ENCODE measurements around the gene L1CAM. TPM values are rescaled to one million over a fixed set of nuclear protein-coding genes. Genes with fewer than 3 reads are reported as not detected.

Gene L1CAM
- total and polyA plus RNA-seq, 4 donors = 0.28 to 0.59 (median 0.39) TPM; not detected in 1

DNA sequence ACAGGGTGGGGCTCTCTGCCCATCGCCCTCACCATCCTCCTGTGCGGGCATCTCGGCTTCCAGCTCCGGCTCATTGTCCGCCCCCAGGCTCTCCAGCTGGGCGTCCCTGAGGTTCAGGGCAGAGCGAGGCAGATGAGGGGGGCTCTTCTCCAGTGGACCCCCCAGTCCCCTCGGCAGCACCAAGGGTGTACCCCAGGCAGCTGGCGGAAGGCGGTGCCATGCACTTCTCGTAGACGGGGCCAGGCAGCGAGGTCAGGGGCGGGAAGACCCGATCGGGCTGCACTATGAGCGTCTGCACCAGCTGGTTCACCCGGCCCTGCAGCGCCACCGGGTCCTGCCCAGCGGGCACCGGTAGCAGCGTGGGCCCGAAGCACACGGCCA is 24.0 kb upstream of the L1CAM start:
- H3K27me3 ChIP-seq (ENCODE audit: control insufficient read depth in 4 of 4, insufficient read depth in 4 of 4, low read length in 3 of 4) = no peaks in the 10 kb centered on the region
- no peak overlapping the region for H3K4me3 ChIP-seq (ENCODE audit: low read depth in 1 of 3, low read length in 3 of 3)
- no peak overlapping the region for H3K9ac ChIP-seq (ENCODE audit: low read depth in 1 of 2, low read length in 2 of 2)
- no peaks in the 10 kb centered on the region for H3K36me3 ChIP-seq (ENCODE audit: control insufficient read depth in 4 of 4, insufficient read depth in 3 of 4, low read depth in 1 of 4, low read length in 3 of 4)
- DNase-seq (ENCODE audit: low spot score) = no peak
- TF ChIP-seq ZBTB33 (IDR thresholded peaks at IDR 0.05) (no peak), CTCF (IDR thresholded peaks at IDR 0.05; ENCODE audit: low read depth, low read length, missing input control) (no peak), FOXA1 (IDR thresholded peaks at IDR 0.05) (no peak), SP1 (IDR thresholded peaks at IDR 0.05) (no peak), EGR1 (IDR thresholded peaks at IDR 0.05; ENCODE audit: low read depth in 2 of 2) (no peak), REST (IDR thresholded peaks at IDR 0.05) (no peak), JUND (IDR thresholded peaks at IDR 0.05) (no peak), RAD21 (IDR thresholded peaks at IDR 0.05) (no peak), RXRA (IDR thresholded peaks at IDR 0.05) (no peak), HNF4A (conservative IDR thresholded peaks at IDR 0.05) (no peak), ATF3 (IDR thresholded peaks at IDR 0.05) (no peak)
- TF ChIP-seq, protein P1, sequence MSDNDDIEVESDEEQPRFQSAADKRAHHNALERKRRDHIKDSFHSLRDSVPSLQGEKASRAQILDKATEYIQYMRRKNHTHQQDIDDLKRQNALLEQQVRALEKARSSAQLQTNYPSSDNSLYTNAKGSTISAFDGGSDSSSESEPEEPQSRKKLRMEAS (IDR thresholded peaks at IDR 0.05) = no peak
- no peak overlapping the region for H3K27ac ChIP-seq (ENCODE audit: low read depth in 1 of 2, low read length in 2 of 2)
- WGBS = 96% methylated on average over 25 of the region's 25 CpGs
- no peaks in the 10 kb centered on the region for H3K9me3 ChIP-seq (ENCODE audit: control insufficient read depth in 4 of 4, low read length in 3 of 4)
- H3K4me1 ChIP-seq (ENCODE audit: control insufficient read depth in 4 of 4, insufficient read depth in 4 of 4, low read length in 3 of 4) = no peaks in the 10 kb centered on the region

GRCh38 chrX:153909024-153909979 is 23.3 kb upstream of the L1CAM start:
- 87% methylated on average over 37 of the region's 37 CpGs for WGBS
- H3K27ac ChIP-seq (ENCODE audit: low read depth in 1 of 2, low read length in 2 of 2) = no peak overlapping the region
- no peak overlapping the region for H3K4me3 ChIP-seq (ENCODE audit: low read depth in 1 of 3, low read length in 3 of 3)
- peaks cover 0 to 2% (median under 1%) of the 10 kb centered on the region in 4 donors for H3K4me1 ChIP-seq (ENCODE audit: control insufficient read depth in 4 of 4, insufficient read depth in 4 of 4, low read length in 3 of 4)
- no peaks in the 10 kb centered on the region for H3K27me3 ChIP-seq (ENCODE audit: control insufficient read depth in 4 of 4, insufficient read depth in 4 of 4, low read length in 3 of 4)
- no peak overlapping the region for H3K9ac ChIP-seq (ENCODE audit: low read depth in 1 of 2, low read length in 2 of 2)
- H3K36me3 ChIP-seq (ENCODE audit: control insufficient read depth in 4 of 4, insufficient read depth in 3 of 4, low read depth in 1 of 4, low read length in 3 of 4) = no peaks in the 10 kb centered on the region
- TF ChIP-seq FOXA2 (IDR thresholded peaks at IDR 0.05) = no peak
- no peak for TF ChIP-seq NR2F2 (IDR thresholded peaks at IDR 0.05)
- TF ChIP-seq HNF4A (conservative IDR thresholded peaks at IDR 0.05) = no peak
- no peak for TF ChIP-seq ATF3 (IDR thresholded peaks at IDR 0.05)
- no peak for TF ChIP-seq HNF4G (IDR thresholded peaks at IDR 0.05)
- TF ChIP-seq SP1 (IDR thresholded peaks at IDR 0.05) = no peak
- no peak for TF ChIP-seq REST (IDR thresholded peaks at IDR 0.05)
- TF ChIP-seq TAF1 (conservative IDR thresholded peaks at IDR 0.05) = no peak
- no peak for TF ChIP-seq EGR1 (IDR thresholded peaks at IDR 0.05; ENCODE audit: low read depth in 2 of 2)
- TF ChIP-seq RXRA (IDR thresholded peaks at IDR 0.05) = no peak
- no peak for TF ChIP-seq ZBTB33 (IDR thresholded peaks at IDR 0.05)
- no peak for DNase-seq (ENCODE audit: low spot score)
- H3K9me3 ChIP-seq (ENCODE audit: control insufficient read depth in 4 of 4, low read length in 3 of 4) = no peaks in the 10 kb centered on the region
